Activated T-cell treated with anti-CD3 and anti-CD28 coated beads for 1 hour (primary cell): ENCODE measurements around the gene STRA8.

Experiments used
- DNase-seq: peaks from one replicate; pipeline ENCODE4 v3.0.0-alpha.2; 2020; ENCODE audit warnings: low read depth

STRA8 gene, protein sequence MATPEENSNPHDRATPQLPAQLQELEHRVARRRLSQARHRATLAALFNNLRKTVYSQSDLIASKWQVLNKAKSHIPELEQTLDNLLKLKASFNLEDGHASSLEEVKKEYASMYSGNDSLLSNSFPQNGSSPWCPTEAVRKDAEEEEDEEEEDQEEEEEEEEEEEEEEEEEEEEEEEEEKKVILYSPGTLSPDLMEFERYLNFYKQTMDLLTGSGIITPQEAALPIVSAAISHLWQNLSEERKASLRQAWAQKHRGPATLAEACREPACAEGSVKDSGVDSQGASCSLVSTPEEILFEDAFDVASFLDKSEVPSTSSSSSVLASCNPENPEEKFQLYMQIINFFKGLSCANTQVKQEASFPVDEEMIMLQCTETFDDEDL

DNA sequence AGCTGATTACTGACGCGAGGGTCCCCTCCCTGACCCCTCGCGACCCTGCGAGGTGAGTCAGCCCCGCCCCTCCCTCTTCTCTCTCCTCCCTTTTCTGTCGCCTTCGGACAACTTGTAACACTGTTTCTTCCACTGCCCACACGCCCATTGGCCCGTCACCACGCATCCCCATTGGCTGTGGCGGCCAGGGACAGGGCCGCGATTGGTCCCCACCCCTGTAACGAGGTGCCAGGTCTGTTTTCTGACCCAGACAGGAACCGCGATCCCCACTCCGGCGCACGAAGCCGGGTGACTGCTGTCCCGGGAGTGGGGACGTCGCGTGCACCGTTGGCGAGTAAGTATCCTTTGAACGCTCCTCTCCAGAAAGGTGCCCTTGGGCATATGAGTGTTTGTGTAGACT lies at the start of gene STRA8:
Gene STRA8 (plus strand): TSS at position 269 of the 400 bp plus-strand sequence. CDS start 6,687 bp downstream, outside the sequence.
- no peak for DNase-seq

DNA sequence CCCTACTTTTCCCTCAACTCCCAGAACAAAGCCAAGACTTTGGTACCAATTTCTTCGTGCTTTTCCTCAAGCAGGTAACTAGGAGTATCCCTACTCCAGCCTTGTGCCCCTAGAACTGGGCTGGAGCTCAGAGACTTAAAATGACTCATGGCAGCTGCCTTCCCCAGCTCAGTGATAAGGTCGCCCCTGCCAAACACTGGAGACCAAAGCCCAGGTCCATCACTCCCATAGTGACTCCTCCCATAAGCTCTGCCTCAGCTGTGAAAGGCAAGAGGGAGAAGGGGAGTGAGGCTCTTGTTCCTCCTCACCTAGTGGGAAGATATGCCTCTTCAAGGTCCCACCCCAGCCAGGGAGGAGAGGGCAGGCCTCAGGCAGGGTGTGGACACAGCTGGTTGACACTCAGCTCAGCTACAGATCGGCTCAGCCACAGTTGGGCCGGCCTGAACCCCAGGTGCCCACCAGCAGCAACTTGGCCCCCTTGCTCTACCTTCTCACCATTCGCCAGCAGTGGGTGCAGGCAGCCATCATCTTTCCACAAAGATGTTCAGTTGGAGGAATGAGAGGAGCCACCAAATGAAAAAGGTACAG lies 49.3 kb upstream of the STRA8 start:
- no peak for DNase-seq

DNA sequence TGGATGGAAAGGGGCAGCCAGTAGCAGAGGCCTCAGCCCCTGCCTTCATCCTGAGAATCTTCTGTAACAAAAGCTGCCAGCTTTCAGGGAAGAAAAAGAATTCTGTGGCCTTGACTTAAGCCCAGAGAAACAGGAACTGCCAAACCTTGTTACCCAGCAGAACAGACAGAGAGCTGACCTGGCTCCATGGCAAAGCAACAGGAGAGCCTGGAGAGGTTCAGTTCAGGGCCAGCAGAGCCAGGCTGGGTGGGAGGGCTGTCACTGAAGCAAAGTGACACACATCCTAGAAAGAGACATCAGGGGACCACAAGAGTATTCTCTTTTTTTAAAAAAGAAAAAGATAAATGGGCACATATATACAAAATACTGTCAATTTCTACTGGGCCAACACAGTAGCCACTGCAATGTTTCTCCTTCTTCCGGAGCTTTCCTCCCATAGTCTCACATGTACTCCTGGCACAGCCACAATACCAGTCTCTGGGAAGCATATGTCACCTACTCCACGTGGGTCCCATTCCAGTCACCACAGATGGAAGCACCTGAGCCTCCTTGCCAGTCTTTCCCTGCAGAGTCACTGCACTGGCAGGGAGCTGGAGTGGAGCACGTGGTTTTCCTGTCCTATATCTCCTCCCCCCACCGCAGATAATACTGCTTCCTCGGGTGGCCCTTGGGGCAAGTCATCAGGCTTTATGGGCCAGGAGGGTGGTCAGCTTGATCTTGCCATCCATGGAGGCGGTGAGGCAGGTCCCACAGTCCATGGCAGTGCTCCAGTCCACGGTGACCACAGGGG lies 48.0 kb upstream of the STRA8 start:
- DNase-seq = no peak

DNA sequence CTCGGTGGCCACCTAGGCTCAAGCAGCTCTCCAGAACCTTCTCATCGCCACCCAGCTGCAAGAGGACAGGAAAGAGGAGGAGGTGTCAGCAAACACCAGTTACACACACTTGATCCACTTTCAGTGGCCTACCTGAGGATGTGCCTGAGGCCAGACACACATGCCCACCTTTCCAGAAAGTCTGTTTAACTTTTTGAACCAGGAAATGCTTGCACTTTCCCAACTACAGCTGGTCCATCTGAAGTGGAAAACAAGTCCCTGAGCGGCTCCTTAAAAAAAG lies 47.4 kb upstream of the STRA8 start:
- no peak for DNase-seq

DNA sequence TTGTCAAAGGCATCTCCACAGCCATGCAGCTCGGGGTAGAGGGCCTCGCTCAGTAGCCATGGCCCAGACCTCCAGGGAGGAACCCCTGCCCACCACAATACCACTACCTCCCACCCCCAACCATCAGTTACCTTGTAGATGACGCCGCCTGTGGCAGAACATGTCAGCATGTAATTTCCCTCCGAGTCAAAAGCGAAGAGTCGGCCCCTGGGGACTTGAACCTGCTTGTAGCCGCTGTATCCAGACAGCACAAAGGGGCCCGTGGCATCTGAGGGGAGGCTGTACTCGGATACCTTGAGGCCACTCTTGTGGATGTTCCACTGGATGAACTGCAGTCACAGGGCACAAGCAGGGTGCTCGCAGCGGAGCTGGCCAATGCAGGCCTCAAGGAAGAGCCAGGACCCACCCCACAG lies 46.8 kb upstream of the STRA8 start:
- no peak for DNase-seq

DNA sequence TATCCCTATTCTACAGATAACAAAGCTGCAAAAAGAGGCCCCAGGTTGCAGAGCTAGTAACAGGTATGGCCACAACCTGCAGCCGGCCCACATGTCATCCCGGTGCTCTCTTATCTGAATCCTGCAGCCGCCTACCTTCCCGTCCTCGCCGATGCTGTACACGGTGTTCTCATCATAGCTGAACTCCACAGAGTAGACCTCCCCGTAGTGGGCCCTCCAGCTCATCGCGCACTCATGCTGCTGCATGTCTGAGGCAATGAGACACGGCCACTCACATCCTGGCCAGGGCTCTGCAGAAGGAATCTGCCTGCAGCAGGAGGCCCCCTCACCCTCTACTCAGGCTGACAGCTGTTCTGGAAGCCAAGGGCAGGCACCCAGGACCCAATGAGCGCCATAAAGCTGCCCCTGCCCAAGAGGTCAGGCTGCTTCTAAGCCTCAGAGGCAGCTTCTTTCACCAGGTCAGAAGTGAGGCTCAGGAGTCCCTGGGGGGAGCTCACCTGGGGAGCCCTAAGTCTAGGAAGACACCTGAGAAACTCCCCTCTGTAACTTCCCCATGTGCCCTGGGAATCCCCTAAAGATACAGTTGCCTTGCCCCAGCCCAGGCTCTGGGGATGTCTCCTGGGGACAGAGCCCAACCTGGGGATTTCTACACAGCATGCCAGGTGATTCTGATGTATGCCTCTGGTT lies 45.2 kb upstream of the STRA8 start:
- DNase-seq = no peak

DNA sequence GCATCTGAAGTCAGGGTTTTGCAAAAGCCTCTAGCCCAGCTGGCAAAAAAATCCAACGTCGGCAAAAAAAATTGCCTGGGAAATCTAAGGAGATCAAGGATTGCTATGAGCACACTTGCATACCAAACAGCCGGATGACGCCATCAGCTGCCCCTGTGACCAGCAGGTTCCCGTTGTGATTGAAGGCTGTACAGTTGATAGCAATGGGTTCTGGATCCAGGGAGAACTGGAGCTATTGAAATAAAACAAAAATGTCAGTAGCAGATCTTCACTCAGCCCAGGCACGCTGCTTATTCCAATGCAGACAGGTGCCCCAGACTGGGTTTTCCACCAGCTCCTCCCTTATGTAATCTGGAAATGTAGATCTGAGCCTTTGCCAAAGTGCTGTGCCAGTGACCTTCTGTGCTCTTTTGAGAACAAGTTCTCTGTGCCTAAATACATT lies 44.4 kb upstream of the STRA8 start:
- DNase-seq = no peak

DNA sequence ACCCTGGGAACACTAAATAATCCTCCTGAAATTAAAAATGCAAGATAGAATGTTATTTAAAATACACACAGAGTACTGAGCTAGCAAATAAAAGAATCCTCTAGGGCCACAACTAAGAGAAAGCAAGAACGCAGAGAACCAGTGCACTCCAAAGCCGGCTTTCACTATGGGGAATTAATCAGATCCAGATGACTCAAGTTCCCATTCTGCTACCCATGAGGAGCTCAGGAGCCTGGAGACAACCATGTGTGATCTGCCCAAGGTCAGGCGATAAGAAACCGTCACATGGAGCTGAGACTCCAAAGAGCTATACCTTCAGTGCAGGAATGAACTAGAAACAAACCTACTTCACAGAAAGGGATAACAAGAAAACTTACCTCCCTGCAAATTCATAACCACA lies 43.7 kb upstream of the STRA8 start:
- no peak for DNase-seq

DNA sequence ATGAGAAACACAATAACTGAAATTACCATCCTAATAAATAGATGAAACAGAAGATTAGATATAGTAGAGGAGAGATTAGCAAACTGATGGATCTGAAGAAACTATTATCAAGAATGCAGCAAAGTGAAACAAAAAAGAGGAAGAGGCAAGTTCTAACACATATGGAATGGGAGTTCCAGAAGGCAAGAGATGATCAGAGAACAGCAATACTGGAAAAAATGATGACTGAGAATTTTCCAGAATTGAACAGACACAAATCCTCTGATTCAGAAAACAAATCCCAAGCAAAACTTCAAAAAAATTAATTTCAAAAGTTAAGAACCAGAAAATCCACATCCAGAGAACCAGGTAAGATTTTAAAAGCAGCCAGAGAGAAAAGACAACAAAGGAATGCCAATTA lies 42.9 kb upstream of the STRA8 start:
- DNase-seq = no peak

DNA sequence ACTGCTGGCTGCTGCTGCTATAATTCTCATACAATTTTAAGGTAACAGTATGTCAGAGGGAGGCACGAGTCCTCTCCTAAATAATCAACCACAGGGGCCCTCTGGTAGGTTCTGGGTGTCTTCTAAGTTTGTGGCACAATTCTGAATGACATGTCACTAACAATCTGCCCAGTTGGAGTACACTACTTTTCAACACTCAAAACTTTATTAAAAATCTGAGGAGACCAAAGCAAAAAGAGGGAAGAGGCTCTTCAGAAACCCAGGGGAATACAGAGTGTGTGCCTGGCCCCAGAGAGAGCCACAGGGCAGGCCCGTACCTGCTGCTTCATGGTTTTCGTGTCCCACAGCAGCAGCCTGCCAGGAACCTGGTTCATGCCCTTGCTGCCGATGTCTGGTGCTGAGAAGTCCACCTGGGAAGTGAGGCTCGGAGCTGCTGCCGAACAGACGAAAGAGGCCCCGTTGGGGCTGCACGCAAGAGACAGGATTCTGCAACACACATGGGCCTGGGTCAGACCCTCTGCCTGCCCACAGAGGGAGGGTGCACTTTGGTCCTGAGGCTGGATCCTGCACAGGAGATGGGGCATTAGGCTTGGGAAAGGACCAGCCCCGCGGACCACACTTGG lies 40.6 kb upstream of the STRA8 start:
- DNase-seq = no peak

DNA sequence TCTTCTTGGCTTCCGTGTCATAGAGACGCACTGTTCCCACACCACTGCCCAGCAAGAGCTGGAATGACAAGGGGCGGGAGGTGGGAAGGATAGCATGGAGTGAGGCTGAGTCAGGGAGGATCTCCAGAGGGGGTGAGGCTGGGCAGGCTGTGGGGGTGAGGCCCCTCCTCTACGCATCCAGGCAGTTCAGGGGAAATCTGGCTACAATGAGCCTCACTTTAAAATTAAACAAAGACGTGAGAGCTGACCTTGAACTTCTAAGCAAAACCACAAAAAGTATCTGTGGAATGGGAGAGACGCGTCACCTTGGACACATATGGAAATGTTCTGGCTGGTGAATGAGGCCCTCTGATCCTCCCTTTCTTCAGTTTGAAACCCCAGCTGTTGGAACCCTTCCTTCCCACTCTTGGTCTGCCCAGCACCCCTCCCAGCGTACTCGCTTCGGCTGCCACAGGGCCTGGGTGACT lies 40.0 kb upstream of the STRA8 start:
- no peak for DNase-seq

DNA sequence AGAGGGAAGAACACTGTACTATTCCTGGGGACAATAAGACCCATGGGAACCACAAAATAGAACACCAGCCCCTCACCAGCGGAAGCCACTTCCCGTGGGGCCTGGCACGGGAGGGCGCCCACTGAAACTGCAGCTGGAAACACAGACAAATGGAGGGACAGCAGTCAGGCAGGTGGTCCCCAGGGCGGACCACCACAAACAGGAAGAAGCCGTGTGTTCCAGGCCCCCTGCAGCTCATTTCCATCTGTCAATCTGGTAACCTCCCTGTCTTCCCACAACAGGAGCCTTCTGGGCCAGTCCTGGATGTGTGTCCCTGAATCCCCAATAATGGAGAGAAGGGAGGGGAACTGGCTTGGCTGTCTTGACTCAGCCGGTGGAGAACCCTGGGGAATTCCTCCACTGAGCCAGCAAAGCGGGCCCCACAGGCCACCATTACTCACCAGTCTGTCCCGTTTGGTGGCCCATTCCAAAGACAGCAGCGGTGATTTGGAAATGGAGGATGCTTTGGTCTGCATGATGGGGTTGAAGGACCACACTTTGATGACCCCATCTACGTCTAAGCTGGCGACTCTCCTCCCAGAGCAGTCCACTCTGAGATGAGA lies 39.0 kb upstream of the STRA8 start:
- DNase-seq = no peak

DNA sequence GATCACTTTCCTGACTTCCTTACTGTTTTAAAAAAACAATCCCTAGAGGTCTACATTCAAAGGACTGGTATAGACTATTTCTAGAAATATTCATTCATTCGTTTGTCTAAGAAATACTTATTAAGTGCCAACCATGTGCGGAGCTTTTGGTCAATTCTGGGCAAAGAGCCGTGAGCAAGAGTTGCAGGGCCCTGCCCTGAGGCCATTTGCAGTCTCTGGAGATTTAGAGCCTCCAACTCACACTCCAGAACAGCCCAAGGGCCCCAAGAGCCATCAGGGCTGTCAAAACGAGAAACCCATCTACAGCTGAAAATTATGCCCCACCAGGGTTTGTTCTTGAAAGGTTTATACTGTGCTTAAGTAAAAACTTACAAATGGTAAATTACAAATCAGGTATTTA lies 38.5 kb upstream of the STRA8 start:
- no peak for DNase-seq

DNA sequence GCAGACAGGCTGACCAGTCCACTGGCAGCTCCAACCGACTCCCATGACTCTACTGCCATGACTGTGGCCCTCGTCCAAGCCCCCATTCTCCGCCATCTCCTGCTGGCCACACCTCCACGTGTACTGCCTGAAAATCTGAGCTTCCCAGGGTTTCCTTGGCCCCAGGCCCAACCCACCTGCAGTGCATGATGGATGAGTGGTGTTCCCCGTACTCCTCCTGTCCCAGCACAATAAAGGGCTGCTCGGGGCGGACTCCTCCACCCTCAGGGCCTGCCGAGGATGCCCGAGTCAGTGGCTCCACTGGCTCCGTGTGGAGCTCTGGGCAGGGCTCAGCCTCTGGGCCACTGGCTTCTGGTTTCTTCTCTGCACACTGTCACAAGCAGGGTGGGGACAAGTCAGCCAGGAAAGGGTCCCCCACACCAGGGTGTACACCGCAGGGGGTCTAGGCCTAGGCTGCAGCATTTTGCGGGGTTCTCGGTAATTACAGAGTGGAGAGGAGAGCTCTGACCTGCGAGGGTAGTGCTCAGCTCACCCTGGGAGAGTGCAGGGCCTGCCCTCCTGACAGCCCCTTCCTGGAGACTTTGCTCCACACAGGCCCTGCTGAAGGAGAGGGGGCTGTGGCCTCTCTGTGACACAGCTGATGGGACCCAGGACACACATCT lies 37.5 kb upstream of the STRA8 start:
- no peak for DNase-seq

DNA sequence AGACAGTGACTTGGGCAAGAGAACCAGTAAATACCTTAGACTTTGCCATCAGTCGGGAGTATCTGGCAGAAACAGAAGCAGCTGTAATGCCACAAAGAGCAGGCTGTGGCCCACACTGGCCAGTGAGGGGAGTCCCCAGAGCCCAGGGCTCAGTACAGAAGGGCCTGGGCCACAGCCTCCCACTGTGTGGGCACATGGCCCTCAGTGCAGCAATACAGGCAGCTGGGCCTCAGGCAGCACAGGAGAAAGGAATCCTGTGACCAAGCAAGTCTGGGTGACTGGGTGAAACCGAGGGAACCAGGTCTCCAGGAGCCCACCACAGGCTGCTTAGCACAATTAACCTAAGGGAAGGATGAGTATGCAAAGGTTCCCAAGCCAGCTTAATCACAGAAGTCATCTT lies 36.3 kb upstream of the STRA8 start:
- no peak for DNase-seq

DNA sequence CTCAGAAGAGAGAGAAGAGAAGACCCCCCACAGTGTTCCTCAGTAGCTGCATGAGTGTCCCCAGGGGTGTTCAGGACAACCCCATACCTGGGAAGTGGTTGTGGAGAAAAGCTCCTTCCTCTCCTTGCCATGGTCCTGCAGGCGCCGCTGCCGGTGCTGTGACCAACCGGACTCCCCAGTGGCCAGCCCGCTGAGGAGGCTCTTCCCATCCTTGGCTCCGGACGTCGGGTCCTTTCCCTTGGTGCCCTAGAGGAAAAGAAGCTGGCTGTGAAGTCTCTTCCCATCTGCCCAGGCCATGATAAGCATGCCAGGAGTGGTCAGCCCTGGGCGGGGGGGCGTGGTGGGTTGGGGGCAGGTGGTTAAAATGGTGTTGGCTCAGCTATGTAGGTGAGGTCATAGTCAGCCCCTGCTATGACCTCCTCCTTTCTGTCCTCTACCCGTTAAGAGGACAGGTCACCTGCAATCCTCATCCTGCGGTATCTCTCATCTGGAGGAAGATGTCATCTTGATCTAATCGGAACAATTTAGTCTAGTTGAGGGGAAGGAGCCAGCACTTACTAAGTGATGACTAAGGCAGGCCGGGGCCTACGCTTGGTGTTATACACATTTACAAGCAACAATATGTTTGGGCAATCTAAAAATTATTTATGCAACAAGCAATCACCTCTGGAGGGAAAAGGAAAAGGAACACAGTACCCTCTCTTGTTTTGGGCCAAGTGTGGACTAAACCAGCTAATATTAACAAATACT lies 35.6 kb upstream of the STRA8 start:
- no peak for DNase-seq

DNA sequence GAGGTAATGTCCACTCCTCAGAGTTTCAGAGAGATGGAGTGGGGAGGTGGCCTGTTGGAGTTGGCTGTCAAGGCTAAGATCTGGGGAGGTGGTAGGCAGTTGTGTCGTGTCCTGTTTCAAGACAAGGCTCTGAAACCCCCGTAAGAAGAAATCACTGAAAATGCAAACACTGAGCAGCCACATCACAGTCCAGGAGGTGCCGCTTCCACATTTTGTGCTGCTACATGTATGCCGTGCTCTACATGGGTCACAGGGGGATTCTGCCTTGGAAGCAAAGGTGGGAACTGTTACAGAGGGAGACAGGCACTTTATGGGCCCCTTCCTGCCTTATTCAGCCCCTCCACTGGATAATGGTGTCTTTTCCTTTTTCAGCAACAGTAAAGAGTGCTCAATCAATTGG lies 34.2 kb upstream of the STRA8 start:
- DNase-seq = no peak

DNA sequence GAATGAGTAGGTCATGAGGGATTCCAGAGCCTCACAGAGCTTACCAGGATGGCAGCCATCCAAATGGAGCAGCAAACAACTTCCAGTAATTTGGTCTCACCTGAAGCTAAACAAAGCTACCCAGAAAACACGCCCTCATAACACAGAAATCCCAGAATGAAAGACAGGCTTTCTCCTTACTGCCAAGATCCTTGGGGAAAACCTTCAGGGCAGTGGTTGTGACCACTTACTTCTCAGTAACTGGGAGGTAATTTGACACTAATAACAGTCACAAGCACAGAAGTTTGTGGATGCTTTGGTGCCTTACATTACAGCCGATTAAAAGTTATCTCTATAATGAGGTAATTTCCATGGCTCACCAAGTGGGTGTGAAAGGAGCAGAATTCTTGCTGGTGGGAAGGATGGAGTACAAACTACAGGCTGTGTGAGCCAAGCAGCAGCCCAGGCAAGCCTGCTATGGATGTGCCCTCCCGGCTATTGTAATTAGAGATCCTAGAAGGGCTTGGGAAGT lies 32.8 kb upstream of the STRA8 start:
- no peak for DNase-seq

DNA sequence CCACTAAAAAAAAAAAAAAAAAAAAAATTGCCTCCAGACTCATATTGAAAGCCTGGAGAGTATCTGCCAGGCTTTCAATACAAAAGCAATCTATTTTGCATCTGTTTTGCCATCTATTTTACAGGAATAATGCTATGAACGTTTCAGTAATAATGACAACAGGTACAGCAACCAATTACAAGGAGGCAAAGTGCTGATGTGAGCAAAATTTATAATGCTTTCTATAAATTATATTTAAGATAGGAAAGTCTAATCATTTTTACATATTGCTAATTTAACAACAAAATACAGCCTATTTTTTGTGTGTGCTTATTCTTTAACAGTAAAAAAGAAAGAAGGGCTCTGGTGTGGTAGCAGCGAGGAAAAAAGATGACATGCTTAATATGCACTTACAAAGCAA lies 32.3 kb upstream of the STRA8 start:
- no peak for DNase-seq

DNA sequence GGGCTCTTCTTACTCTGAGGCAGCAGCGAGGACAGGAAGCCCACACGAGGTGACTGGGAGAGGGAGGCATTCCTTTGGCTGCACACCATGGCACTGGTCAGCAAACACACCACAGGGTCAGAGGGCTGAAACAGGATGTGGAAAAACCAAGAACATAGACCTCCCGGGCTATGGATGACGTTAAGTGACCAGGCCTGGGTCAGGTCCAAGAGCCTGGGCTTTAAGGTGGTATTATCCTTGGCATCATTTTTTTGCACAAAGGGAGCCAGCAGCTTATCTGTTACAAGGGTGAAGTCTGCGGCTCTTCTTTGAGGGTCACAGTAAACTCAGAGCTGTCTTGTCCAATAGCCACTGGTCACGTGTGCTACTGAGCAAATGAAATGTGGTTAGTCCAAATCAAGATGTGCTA lies 29.3 kb upstream of the STRA8 start:
- no peak for DNase-seq
